ENCODE results near the gene ZFAND5. TPM values are rescaled to one million over a fixed set of nuclear protein-coding genes. Genes with fewer than 3 reads are reported as not detected.

The ZFAND5 gene
- total and polyA plus RNA-seq, 2 donors from 2014 or later: 88.8 to 218 TPM

DNA sequence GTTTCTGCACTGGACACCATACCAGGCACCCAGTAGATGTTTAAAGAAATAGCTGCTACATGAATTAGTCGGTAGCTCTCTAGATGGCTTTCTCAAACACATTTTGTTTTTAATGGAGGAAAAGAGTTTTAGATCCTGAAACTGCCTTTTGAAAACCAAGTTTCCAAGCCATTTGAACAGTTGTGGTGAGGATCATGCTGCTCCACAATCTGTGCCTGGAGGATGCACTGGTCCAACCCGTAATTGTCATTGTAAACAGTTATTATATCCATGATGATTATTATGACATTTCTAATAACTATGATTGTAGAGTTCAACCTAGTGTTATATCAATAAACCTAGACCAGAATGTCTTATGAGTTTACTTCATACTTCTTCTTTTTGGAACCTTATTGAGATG is 35.9 kb upstream of the ZFAND5 start:
- intact Hi-C loops (cut with DNase I): no loop called here
- Histone ChIP-seq H3K4me1 (ENCODE audit: control insufficient read depth in 2 of 3, insufficient read depth in 2 of 3, low read depth in 1 of 3, low read length in 3 of 3) (peaks cover 0 to 5% (median 3%) of the 10 kb centered on the region in 3 donors), H3K36me3 (ENCODE audit: control insufficient read depth in 2 of 3, insufficient read depth in 3 of 3, low read length in 3 of 3) (no peaks in the 10 kb centered on the region), H3K9ac (ENCODE audit: low read length in 3 of 3) (no peak overlapping the region), H3K27ac (ENCODE audit: low read depth in 2 of 2, low read length in 2 of 2) (no peak overlapping the region), H3K4me3 (ENCODE audit: low read length in 3 of 3) (no peak overlapping the region), H3K27me3 (ENCODE audit: control insufficient read depth, insufficient read depth, low read length) (no peaks in the 10 kb centered on the region), H3K9me3 (ENCODE audit: control insufficient read depth in 2 of 3, insufficient read depth in 1 of 3, low read length in 3 of 3) (no peaks in the 10 kb centered on the region)
- no peak for DNase-seq
- no peak for TF ChIP-seq CTCF (IDR thresholded peaks at IDR 0.05; ENCODE audit: borderline replicate concordance, extremely low read depth, insufficient read depth)
- no peak for FAIRE-seq

- Histone ChIP-seq H3K27ac (ENCODE audit: low read depth in 2 of 2, low read length in 2 of 2) (no peak overlapping the region), H3K4me3 (ENCODE audit: low read length in 3 of 3) (no peak overlapping the region), H3K36me3 (ENCODE audit: control insufficient read depth in 2 of 3, insufficient read depth in 3 of 3, low read length in 3 of 3) (no peaks in the 10 kb centered on the region), H3K27me3 (ENCODE audit: control insufficient read depth, insufficient read depth, low read length) (no peaks in the 10 kb centered on the region), H3K4me1 (ENCODE audit: control insufficient read depth in 2 of 3, insufficient read depth in 2 of 3, low read depth in 1 of 3, low read length in 3 of 3) (peaks cover 0 to 4% (median 2%) of the 10 kb centered on the region in 3 donors), H3K9ac (ENCODE audit: low read length in 3 of 3) (no peak overlapping the region), H3K9me3 (ENCODE audit: control insufficient read depth in 2 of 3, insufficient read depth in 1 of 3, low read length in 3 of 3) (no peaks in the 10 kb centered on the region)
- intact Hi-C loops (cut with DNase I): no loop called here
- no peak for DNase-seq
- no peak for FAIRE-seq
- TF ChIP-seq CTCF (IDR thresholded peaks at IDR 0.05; ENCODE audit: borderline replicate concordance, extremely low read depth, insufficient read depth): no peak
Measured at GRCh38 chr9:72399391-72399790, 34.4 kb upstream of the ZFAND5 start.

DNA sequence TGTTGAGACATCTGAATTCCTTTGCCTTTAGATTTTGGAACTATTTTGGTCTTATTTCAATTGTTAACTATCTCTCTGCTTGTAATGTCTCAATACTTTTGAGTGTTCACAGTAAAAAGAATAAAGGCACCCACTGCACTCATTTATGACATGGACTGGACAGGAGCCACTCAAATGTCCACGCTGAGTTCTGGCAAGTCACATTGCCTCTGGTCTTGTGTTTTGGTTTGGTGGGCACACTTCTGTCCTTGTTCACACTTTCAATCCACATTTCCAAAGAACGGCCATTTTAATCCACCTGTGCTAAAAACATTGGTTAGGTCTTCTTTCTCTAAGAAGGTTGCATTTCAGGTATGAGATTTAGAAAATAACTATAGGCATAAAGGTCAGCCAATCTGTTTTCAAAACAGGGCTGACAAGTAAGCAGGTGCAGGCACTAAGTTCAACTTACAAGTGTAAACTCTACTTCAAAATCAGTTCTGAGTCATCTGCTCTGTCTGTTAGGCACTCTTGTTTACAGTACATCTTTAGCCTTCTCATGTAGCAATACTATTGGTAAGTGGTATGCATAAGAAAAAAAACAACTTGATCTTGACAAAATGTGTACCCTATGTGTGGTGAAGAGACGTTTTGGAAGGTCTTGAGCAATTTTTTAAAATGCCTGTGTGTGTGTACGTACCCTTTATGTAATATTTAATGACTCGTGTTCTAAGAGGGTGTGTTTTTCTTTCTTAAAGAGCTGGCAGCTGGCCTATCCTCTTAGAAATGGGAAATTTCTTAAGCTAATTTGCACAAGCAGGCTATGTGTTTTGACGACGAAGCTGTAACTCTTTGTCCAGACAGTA is 31.5 kb upstream of the ZFAND5 start:
- no peaks in the 10 kb centered on the region for H3K27me3 ChIP-seq (ENCODE audit: control insufficient read depth, insufficient read depth, low read length)
- H3K9ac ChIP-seq (ENCODE audit: low read length in 3 of 3): peak overlapping the region in 1 of 3 donors; percentile 34
- no peak for FAIRE-seq
- H3K27ac ChIP-seq (ENCODE audit: low read depth in 2 of 2, low read length in 2 of 2): no peak overlapping the region
- H3K36me3 ChIP-seq (ENCODE audit: control insufficient read depth in 2 of 3, insufficient read depth in 3 of 3, low read length in 3 of 3): no peaks in the 10 kb centered on the region
- DNase-seq: no peak
- H3K4me3 ChIP-seq (ENCODE audit: low read length in 3 of 3): no peak overlapping the region
- H3K9me3 ChIP-seq (ENCODE audit: control insufficient read depth in 2 of 3, insufficient read depth in 1 of 3, low read length in 3 of 3): no peaks in the 10 kb centered on the region
- intact Hi-C loops (cut with DNase I): no loop called here
- TF ChIP-seq CTCF (IDR thresholded peaks at IDR 0.05; ENCODE audit: borderline replicate concordance, extremely low read depth, insufficient read depth): no peak
- peaks cover 0 to 4% (median 2%) of the 10 kb centered on the region in 3 donors for H3K4me1 ChIP-seq (ENCODE audit: control insufficient read depth in 2 of 3, insufficient read depth in 2 of 3, low read depth in 1 of 3, low read length in 3 of 3)
